ENCODE measurements around the gene CPNE2.

GRCh38 chr16:57194512-57194911, 102.1 kb downstream of the CPNE2 start:
- no peak for TF ChIP-seq POLR2AphosphoS5 (IDR thresholded peaks at IDR 0.05; ENCODE audit: low read depth, low read length)
- TF ChIP-seq REST (IDR thresholded peaks at IDR 0.05; ENCODE audit: insufficient read depth in 1 of 2, low read depth in 2 of 2, low read length in 2 of 2): no peak

Data from PFSK-1 (cell line).